Smooth muscle cell of the brain vasculature (primary cell): Measurements from ENCODE around the gene SELENOH.
"Not testable (repeated sequence)": the region's sequence is repeated elsewhere in the genome, so short reads cannot be mapped to it uniquely, and the experiment has no call there.

ENCODE experiments used
- DNase-seq: peaks from one replicate; pipeline ENCODE4 v3.0.0-alpha.2; 2012; ENCODE audit warnings: low read depth, low spot score

Gene SELENOH

GRCh38 chr11:57741132-57742086, at the start of gene SELENOH:
TSS of gene SELENOH (plus strand) at chr11:57741491. CDS start at chr11:57741596, 105 bp downstream.
- peak; percentile 90 for DNase-seq

- DNase-seq, result no peak
Measured at GRCh38 chr11:57698843-57699365, 42.4 kb upstream of the SELENOH start.

- no peak for DNase-seq
Measured at GRCh38 chr11:57699813-57700212, 41.5 kb upstream of the SELENOH start.

- DNase-seq, result no peak
Measured at GRCh38 chr11:57700425-57700824, 40.9 kb upstream of the SELENOH start.

GRCh38 chr11:57703341-57703740, 38.0 kb upstream of the SELENOH start:
- DNase-seq, result no peak

- DNase-seq, result no peak
Measured at GRCh38 chr11:57704932-57705331, 36.4 kb upstream of the SELENOH start.

- not testable (repeated sequence) for DNase-seq
Measured at GRCh38 chr11:57705432-57705831, 35.9 kb upstream of the SELENOH start.

- no peak for DNase-seq
Measured at GRCh38 chr11:57709802-57710367, 31.4 kb upstream of the SELENOH start.

GRCh38 chr11:57711414-57712255, 29.7 kb upstream of the SELENOH start, which contains the start of gene MED19:
TSS of gene MED19 (minus strand) at chr11:57712215. CDS start at chr11:57712179, 36 bp downstream.
- peak; percentile 18 for DNase-seq

- DNase-seq, result peak; percentile 95
Measured at GRCh38 chr11:57712256-57713150, 28.8 kb upstream of the SELENOH start, which contains the start of gene TMX2. TSS of gene TMX2 (plus strand) at chr11:57712593. CDS start at chr11:57712619, 26 bp downstream.

- DNase-seq, result no peak
Measured at GRCh38 chr11:57713835-57714234, 27.5 kb upstream of the SELENOH start.

- DNase-seq, result not testable (repeated sequence)
Measured at GRCh38 chr11:57716726-57717125, 24.6 kb upstream of the SELENOH start.

GRCh38 chr11:57727185-57727584, 14.1 kb upstream of the SELENOH start:
- no peak for DNase-seq

- no peak for DNase-seq
Measured at GRCh38 chr11:57728829-57729228, 12.5 kb upstream of the SELENOH start.

- no peak for DNase-seq
Measured at GRCh38 chr11:57729479-57729878, 11.8 kb upstream of the SELENOH start.

GRCh38 chr11:57732661-57733060, 8.6 kb upstream of the SELENOH start:
- DNase-seq, result no peak

GRCh38 chr11:57735619-57736298, 5.5 kb upstream of the SELENOH start:
- no peak for DNase-seq

- no peak for DNase-seq
Measured at GRCh38 chr11:57742087-57742452, 779 bp downstream of the SELENOH start.

GRCh38 chr11:57744357-57744756, 3.1 kb downstream of the SELENOH start:
- no peak for DNase-seq

- no peak for DNase-seq
Measured at GRCh38 chr11:57745206-57745605, 3.9 kb downstream of the SELENOH start.
